HCT116 (cell line): ENCODE data around the gene ARFGAP1. TPM values are rescaled to one million over a fixed set of nuclear protein-coding genes. Genes with fewer than 3 reads are reported as not detected.

Experiments
- ATAC-seq: fragments of 200-7000 bp; cut with Tn5 transposase; 2 replicates; pipeline ENCODE4 v1.9.1; 2020; ENCODE audit warnings: mild to moderate bottlenecking, moderate library complexity
- BruUV-seq: library from RNA; stranded (reverse); fragments of 400-500 nt; replicated peaks from 2 replicates; lab custom pipeline; 2021; lab: Mats Ljungman, UMichigan
- CTCF ChIA-PET: fragments of 300-600 bp; sonication (Branson Sonifier 250); formaldehyde crosslinking; loops from one replicate; lab custom pipeline; 2021; ENCODE audit warnings: antibody characterized with exemption; lab: Charles Lee
- POLR2A ChIA-PET: fragments of 300-600, 350-600 bp; sonication (Branson Sonifier 250); formaldehyde crosslinking; loops from one replicate; lab custom pipeline; 2021; ENCODE audit warnings: antibody characterized with exemption; lab: Charles Lee
- RAD21 ChIA-PET, 2 experiments: fragments of 300-600 bp; sonication (Branson Sonifier 250); formaldehyde crosslinking; loops; one replicate each; lab custom pipeline; 2023; ENCODE audit warnings: low total read pairs in 2 of 2; ENCODE audit not compliant: uncharacterized antibody in 2 of 2, unreplicated experiment in 2 of 2, low non-redundant PET in 1 of 2; lab: Charles Lee
- DNase-seq: peaks from one replicate; pipeline ENCODE4 v3.0.0-alpha.2; 2010; ENCODE audit warnings: low read depth, low spot score
- H2AFZ ChIP-seq: fragments of 200-600 bp; shearing (Covaris generic), sonication (generic); 2 replicates; pipeline ENCODE4 v1.6.1; 2017; ENCODE audit warnings: low read depth, mixed run types, mixed read lengths, antibody characterized with exemption, low read length; ENCODE audit not compliant: poor library complexity, severe bottlenecking
- H3K27ac ChIP-seq: 2 replicates; pipeline ENCODE4 v1.5.1; 2012; ENCODE audit warnings: low read depth, low read length
- H3K27me3 ChIP-seq: fragments of 200-600 bp; sonication (generic); 2 replicates; pipeline ENCODE4 v1.6.1; 2016; ENCODE audit warnings: mixed run types, low read length, mixed read lengths; ENCODE audit not compliant: insufficient read depth
- H3K36me3 ChIP-seq, 2 experiments: fragments of 200-500 bp in 1 of 2; fragments of 200-600 bp in 1 of 2; sonication (Bioruptor generic) in 1 of 2; sonication (generic) in 1 of 2; 2 replicates each; pipeline versions ENCODE4 v1.5.1 to v1.6.1; 2014 to 2016; ENCODE audit warnings: low read length in 2 of 2, inconsistent platforms in 1 of 2, mixed read lengths in 1 of 2, mixed run types in 1 of 2; ENCODE audit not compliant: insufficient read depth in 2 of 2, control insufficient read depth in 1 of 2
- H3K4me1 ChIP-seq, 2 experiments: fragments of 200-600 bp in 1 of 2; sonication (generic) in 1 of 2; 2 replicates each; pipeline versions ENCODE4 v1.5.1 to v1.6.1; 2012 to 2017; ENCODE audit warnings: low read length in 2 of 2, inconsistent platforms in 1 of 2, mild to moderate bottlenecking in 1 of 2, mixed read lengths in 1 of 2, mixed run types in 1 of 2, moderate library complexity in 1 of 2; ENCODE audit not compliant: insufficient read depth in 2 of 2, control insufficient read depth in 1 of 2
- H3K4me2 ChIP-seq: fragments of 200-600 bp; sonication (generic); 2 replicates; pipeline ENCODE4 v1.6.1; 2017; ENCODE audit warnings: mixed run types, low read length, mixed read lengths
- H3K4me3 ChIP-seq, 2 experiments: fragments of 200-600 bp in 1 of 2; sonication (generic) in 1 of 2; replicated peaks in 1 of 2; 2 replicates each; pipeline ENCODE4 v1.5.1; 2011 to 2016; ENCODE audit warnings: low read length in 2 of 2, control low read depth in 1 of 2, low read depth in 1 of 2, mild to moderate bottlenecking in 1 of 2, mixed read lengths in 1 of 2, mixed run types in 1 of 2
- H3K79me2 ChIP-seq: fragments of 200-600 bp; sonication (generic); 2 replicates; pipeline ENCODE4 v1.6.1; 2017; ENCODE audit warnings: mild to moderate bottlenecking, mixed run types, low read length, moderate library complexity, mixed read lengths; ENCODE audit not compliant: insufficient read depth
- H3K9ac ChIP-seq: fragments of 200-600 bp; sonication (generic); 2 replicates; pipeline ENCODE4 v1.6.1; 2016; ENCODE audit warnings: low read length, mixed read lengths
- H3K9me2 ChIP-seq: fragments of 200-600 bp; sonication (generic), shearing (Covaris generic); 2 replicates; pipeline ENCODE4 v1.6.1; 2017; ENCODE audit warnings: mixed run types, mild to moderate bottlenecking, moderate library complexity; ENCODE audit not compliant: insufficient read depth
- H3K9me3 ChIP-seq, 2 experiments: fragments of 200-500 bp in 1 of 2; fragments of 200-600 bp in 1 of 2; sonication (Bioruptor generic) in 1 of 2; sonication (generic) in 1 of 2; 2 replicates each; pipeline ENCODE4 v1.6.1; 2014 to 2017; ENCODE audit warnings: low read length in 2 of 2, mixed read lengths in 2 of 2, inconsistent platforms in 1 of 2, low read depth in 1 of 2, mild to moderate bottlenecking in 1 of 2, mixed run types in 1 of 2, moderate library complexity in 1 of 2; ENCODE audit not compliant: control insufficient read depth in 1 of 2, insufficient read depth in 1 of 2
- H4K20me1 ChIP-seq: fragments of 200-600 bp; sonication (generic), shearing (Covaris generic); 2 replicates; pipeline ENCODE4 v1.6.1; 2017; ENCODE audit warnings: mixed run types, mild to moderate bottlenecking, moderate library complexity; ENCODE audit not compliant: insufficient read depth
- ATF3 ChIP-seq: IDR thresholded peaks from 2 replicates; pipeline ENCODE4 v1.6.1; 2012
- CBX3 ChIP-seq: IDR thresholded peaks from 2 replicates; pipeline ENCODE4 v1.6.1; 2012; ENCODE audit warnings: low read depth
- CEBPB ChIP-seq: IDR thresholded peaks from 2 replicates; pipeline ENCODE4 v1.6.1; 2012; ENCODE audit warnings: low read depth
- EZH2 ChIP-seq: fragments of 200-600 bp; sonication (generic); IDR thresholded peaks from 2 replicates; pipeline ENCODE4 v1.6.1; 2017; ENCODE audit warnings: antibody characterized with exemption, mixed run types
- EZH2phosphoT487 ChIP-seq: fragments of 200-600 bp; IDR thresholded peaks from 2 replicates; pipeline ENCODE4 v1.6.1; 2018; ENCODE audit warnings: antibody characterized with exemption, borderline replicate concordance
- FOSL1 ChIP-seq: IDR thresholded peaks from 2 replicates; pipeline ENCODE4 v1.6.1; 2012; ENCODE audit warnings: low read depth
- JUND ChIP-seq: IDR thresholded peaks from 2 replicates; pipeline ENCODE4 v1.6.1; 2012
- MAX ChIP-seq: IDR thresholded peaks from 2 replicates; pipeline ENCODE4 v1.6.1; 2012
- POLR2AphosphoS5 ChIP-seq: IDR thresholded peaks from 2 replicates; pipeline ENCODE4 v1.6.1; 2011; ENCODE audit warnings: mild to moderate bottlenecking, low read depth, low read length, moderate library complexity
- RAD21 ChIP-seq: IDR thresholded peaks from 2 replicates; pipeline ENCODE4 v1.6.1; 2012; ENCODE audit warnings: low read depth, mild to moderate bottlenecking
- REST ChIP-seq: IDR thresholded peaks from 2 replicates; pipeline ENCODE4 v1.6.1; 2012; ENCODE audit warnings: low read depth
- SP1 ChIP-seq: IDR thresholded peaks from 2 replicates; pipeline ENCODE4 v1.6.1; 2012; ENCODE audit warnings: low read depth
- TCF7L2 ChIP-seq: IDR thresholded peaks from 2 replicates; pipeline ENCODE4 v1.7.0; 2011; ENCODE audit warnings: borderline replicate concordance, inconsistent platforms; ENCODE audit not compliant: insufficient read depth, insufficient read length; ENCODE audit errors: extremely low read depth
- YY1 ChIP-seq: IDR thresholded peaks from 2 replicates; pipeline ENCODE4 v1.6.1; 2011; ENCODE audit warnings: low read length, low read depth, moderate library complexity, mild to moderate bottlenecking; ENCODE audit not compliant: insufficient replicate concordance; ENCODE audit errors: extremely low read depth
- ZNF274 ChIP-seq: fragments of 200-500 bp; sonication (Bioruptor generic); IDR thresholded peaks from 2 replicates; pipeline ENCODE4 v1.6.1; 2014; ENCODE audit warnings: mild to moderate bottlenecking, low read depth, low read length, inconsistent platforms
- intact Hi-C: fragments of 100-400 bp; cut with micrococcal nuclease; formaldehyde crosslinking; loops from 2 replicates; pipeline ENCODE4 v1.10.0; 2022
- total RNA-seq: library from RNA; stranded (reverse); gene quantifications from one replicate; pipeline ENCODE4 v1.2.1, GENCODE V29; 2021; ENCODE audit not compliant: unreplicated experiment
- TF ChIP-seq, protein P1 (sequence below): IDR thresholded peaks from 2 replicates; pipeline ENCODE4 v1.6.1; 2011; ENCODE audit warnings: mild to moderate bottlenecking, low read length, moderate library complexity; ENCODE audit not compliant: insufficient replicate concordance; ENCODE audit errors: extremely low read depth

ARFGAP1 gene
- total RNA-seq, 1 experiment from 2014 or later, result 94.4 TPM

GRCh38 chr20:63243604-63244247, 28.9 kb upstream of the ARFGAP1 start (continued):
- TF ChIP-seq, protein P1, sequence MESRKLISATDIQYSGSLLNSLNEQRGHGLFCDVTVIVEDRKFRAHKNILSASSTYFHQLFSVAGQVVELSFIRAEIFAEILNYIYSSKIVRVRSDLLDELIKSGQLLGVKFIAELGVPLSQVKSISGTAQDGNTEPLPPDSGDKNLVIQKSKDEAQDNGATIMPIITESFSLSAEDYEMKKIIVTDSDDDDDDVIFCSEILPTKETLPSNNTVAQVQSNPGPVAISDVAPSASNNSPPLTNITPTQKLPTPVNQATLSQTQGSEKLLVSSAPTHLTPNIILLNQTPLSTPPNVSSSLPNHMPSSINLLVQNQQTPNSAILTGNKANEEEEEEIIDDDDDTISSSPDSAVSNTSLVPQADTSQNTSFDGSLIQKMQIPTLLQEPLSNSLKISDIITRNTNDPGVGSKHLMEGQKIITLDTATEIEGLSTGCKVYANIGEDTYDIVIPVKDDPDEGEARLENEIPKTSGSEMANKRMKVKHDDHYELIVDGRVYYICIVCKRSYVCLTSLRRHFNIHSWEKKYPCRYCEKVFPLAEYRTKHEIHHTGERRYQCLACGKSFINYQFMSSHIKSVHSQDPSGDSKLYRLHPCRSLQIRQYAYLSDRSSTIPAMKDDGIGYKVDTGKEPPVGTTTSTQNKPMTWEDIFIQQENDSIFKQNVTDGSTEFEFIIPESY, result no peak
- TF ChIP-seq TCF7L2, result no peak

DNA sequence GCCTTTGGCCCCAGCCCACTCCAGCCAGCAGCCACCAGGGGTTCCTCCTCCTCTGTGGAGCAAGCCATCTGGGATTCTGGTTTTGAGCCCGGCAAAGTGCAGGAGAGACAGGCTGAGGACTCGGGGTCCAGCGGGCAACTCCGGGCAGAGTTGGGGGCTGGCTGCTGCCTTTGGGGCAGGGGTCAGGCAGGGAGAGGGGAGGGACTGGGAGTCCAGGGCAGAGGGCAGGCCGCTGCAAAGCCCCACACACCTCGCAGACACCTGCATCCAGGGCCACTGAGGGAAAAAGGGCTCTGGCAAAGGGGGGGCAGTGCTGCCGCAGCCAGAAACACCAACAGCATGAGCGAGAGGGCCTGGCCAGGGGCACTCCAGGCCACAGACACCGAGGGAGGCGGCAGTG, 28.1 kb upstream of the ARFGAP1 start:
- no peaks in the 10 kb centered on the region for H3K79me2 ChIP-seq
- DNase-seq (no peak), ATAC-seq (no peak)
- H3K9ac ChIP-seq, result no peak overlapping the region
- H3K36me3 ChIP-seq, result no peaks in the 10 kb centered on the region
- no peaks in the 10 kb centered on the region for H3K9me3 ChIP-seq
- H3K27me3 ChIP-seq, result no peaks in the 10 kb centered on the region
- intact Hi-C loops, result no loop called here
- H2AFZ ChIP-seq, result no peak overlapping the region
- ChIA-PET POLR2A (no interaction called here), RAD21 (no interaction called here), CTCF (no interaction called here)
- no peaks in the 10 kb centered on the region for H4K20me1 ChIP-seq
- no peak overlapping the region for H3K27ac ChIP-seq
- no TSS peak for BruUV-seq
- TF ChIP-seq POLR2AphosphoS5 (no peak), ZNF274 (no peak), FOSL1 (no peak), CBX3 (no peak), EZH2phosphoT487 (no peak), ATF3 (no peak), CEBPB (no peak), SP1 (no peak), EZH2 (no peak), MAX (no peak), REST (no peak), YY1 (no peak), JUND (no peak), TCF7L2 (no peak), RAD21 (no peak)
- TF ChIP-seq, protein P1, result no peak
- H3K4me3 ChIP-seq, result no peak overlapping the region
- no peak overlapping the region for H3K4me2 ChIP-seq
- no peaks in the 10 kb centered on the region for H3K4me1 ChIP-seq
- H3K9me2 ChIP-seq, result no peaks in the 10 kb centered on the region
